ENCODE data around the gene COL7A1. TPM values are rescaled to one million over a fixed set of nuclear protein-coding genes. Genes with fewer than 3 reads are reported as not detected.

The COL7A1 gene
- total and polyA plus RNA-seq, 2 of the 8 experiments (the other 6 are each of a cell fraction or from before 2014, with no cell fraction given) = 10.7 to 13.9 TPM

DNA sequence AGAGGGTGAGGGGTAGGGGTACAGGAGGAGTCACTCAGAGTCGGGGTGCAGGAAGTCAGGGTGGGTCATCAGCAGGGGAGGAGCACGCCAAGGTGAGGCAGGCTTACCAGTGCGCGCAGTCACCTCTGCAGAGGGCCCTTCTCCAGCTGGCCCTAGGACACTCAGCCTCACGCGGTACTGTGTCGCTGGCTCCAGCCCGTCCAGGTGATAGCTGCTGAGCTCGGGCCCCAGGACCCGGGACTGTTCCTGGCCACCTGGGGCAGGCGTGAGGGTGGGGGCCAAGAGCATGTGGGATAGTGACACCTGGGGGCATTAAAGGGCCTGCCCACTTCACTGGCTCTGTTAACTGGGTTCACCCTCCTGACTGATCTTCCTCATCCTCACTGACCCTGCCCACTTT is 7.4 kb downstream of the COL7A1 start:
- no peak overlapping the region for H3K14ac ChIP-seq (ENCODE audit: insufficient read length)
- H3K27me3 ChIP-seq (replicated peaks in 1 of 4; ENCODE audit: control insufficient read depth in 3 of 4, extremely low read depth in 1 of 4, insufficient read depth in 3 of 4, low read length in 3 of 4) = no peaks in the 10 kb centered on the region
- ChIA-PET POLR2A (ENCODE audit: partially characterized antibody) (interaction anchor here (0.8 to 2.7 kb wide), 7 partner anchors 10 to 51 kb away, joined by 3 to 16 read pairs (median 4); partner anchors contain the start of genes SLC26A6 and UQCRC1), CTCF (ENCODE audit: partially characterized antibody) (interaction anchor here (1.5 to 2.9 kb wide), 3 partner anchors 10 to 48 kb away, joined by 4 to 10 read pairs (median 6); partner anchors contain the start of gene SLC26A6)
- H3K4ac ChIP-seq (replicated peaks; ENCODE audit: insufficient read length, low read depth, low read length) = no peak overlapping the region
- no peak overlapping the region for H3K56ac ChIP-seq (replicated peaks; ENCODE audit: insufficient read length, low read depth, low read length)
- no peak overlapping the region for H2BK5ac ChIP-seq (ENCODE audit: low read depth, low read length)
- no peak overlapping the region for H3K18ac ChIP-seq (ENCODE audit: extremely low read depth, low read length)
- no peak overlapping the region for H2AFZ ChIP-seq (ENCODE audit: low read length)
- no peak overlapping the region for H3K27ac ChIP-seq (ENCODE audit: low read depth, low read length)
- no peaks in the 10 kb centered on the region for H3K79me2 ChIP-seq (ENCODE audit: control insufficient read depth in 1 of 2, insufficient read depth in 2 of 2, low read length in 2 of 2)
- peaks cover 0 to 6% (median 0%) of the 10 kb centered on the region in 4 experiments; a peak in 1 of 7 replicates for H3K4me1 ChIP-seq (replicated peaks in 1 of 4; ENCODE audit: control insufficient read depth in 3 of 4, insufficient read depth in 4 of 4, low read length in 3 of 4)
- H4K5ac ChIP-seq (ENCODE audit: insufficient read length, low read depth, low read length) = no peak overlapping the region
- no peaks in the 10 kb centered on the region for H3K79me1 ChIP-seq (ENCODE audit: low read depth, low read length)
- H3K9ac ChIP-seq (replicated peaks in 1 of 4; ENCODE audit: extremely low read depth in 1 of 4, low read depth in 3 of 4, low read length in 3 of 4) = no peak overlapping the region
- WGBS, 2 experiments (ENCODE audit: extremely low coverage in 1 of 2, insufficient coverage in 1 of 2, insufficient read length in 1 of 2, insufficient replicate concordance in 2 of 2, low coverage in 1 of 2, low lambda C conversion rate in 2 of 2, missing lambda C conversion rate in 1 of 2) = 95% methylated on average over 11 of the region's 11 CpGs; no CpG with 5 or more reads in 1 of the 2 experiments
- no peaks in the 10 kb centered on the region for H3K9me3 ChIP-seq (ENCODE audit: insufficient read depth in 2 of 2, low read depth in 1 of 2, low read length in 1 of 2)
- H2AK5ac ChIP-seq (ENCODE audit: low read depth, low read length) = no peak overlapping the region
- no peak overlapping the region for H2BK20ac ChIP-seq (ENCODE audit: low read length)
- no peaks in the 10 kb centered on the region for H3K36me3 ChIP-seq (ENCODE audit: control insufficient read depth in 2 of 4, insufficient read depth in 4 of 4, low read length in 3 of 4)
- H2BK12ac ChIP-seq (ENCODE audit: low read depth, low read length) = no peak overlapping the region
- no peaks in the 10 kb centered on the region for H3K23me2 ChIP-seq (ENCODE audit: low read depth, low read length)
- no peak overlapping the region for H2BK15ac ChIP-seq (ENCODE audit: low read length)
- no peak overlapping the region for H4K8ac ChIP-seq (ENCODE audit: extremely low read depth, insufficient read depth, low read length)
- no peak overlapping the region for H3K23ac ChIP-seq (ENCODE audit: insufficient read length)
- no peak overlapping the region for H2BK120ac ChIP-seq (replicated peaks; ENCODE audit: low read depth, low read length)
- DNase-seq (ENCODE audit: low read depth in 1 of 2, low spot score in 2 of 2) = no peak
- H4K20me1 ChIP-seq (replicated peaks in 1 of 2; ENCODE audit: control insufficient read depth in 1 of 2, insufficient read depth in 2 of 2, low read length in 2 of 2) = no peaks in the 10 kb centered on the region
- no peak overlapping the region for H4K91ac ChIP-seq (replicated peaks; ENCODE audit: insufficient read length, low read length)
- H3K4me3 ChIP-seq (ENCODE audit: extremely low read depth in 1 of 4, insufficient read depth in 2 of 4, low read depth in 3 of 4, low read length in 4 of 4) = no peak overlapping the region
- no peak for FAIRE-seq
- H3K4me2 ChIP-seq (ENCODE audit: insufficient read depth in 1 of 2, low read depth in 2 of 2, low read length in 2 of 2) = no peak overlapping the region
- TF ChIP-seq SRF (IDR thresholded peaks at IDR 0.05; ENCODE audit: low read depth, low read length) (no peak), TBP (IDR thresholded peaks at IDR 0.05; ENCODE audit: low read depth, low read length) (no peak), POU5F1 (IDR thresholded peaks at IDR 0.05; ENCODE audit: low read depth, low read length) (no peak), EZH2 (IDR thresholded peaks at IDR 0.05; ENCODE audit: low read depth, low read length, severe bottlenecking) (no peak), BACH1 (IDR thresholded peaks at IDR 0.05; ENCODE audit: low read length) (no peak), HDAC6 (IDR thresholded peaks at IDR 0.05; ENCODE audit: low read depth, low read length) (no peak), CHD1 (IDR thresholded peaks at IDR 0.05; ENCODE audit: low read depth, low read length) (no peak), KDM5A (IDR thresholded peaks at IDR 0.05; ENCODE audit: low read length) (no peak), HDAC2 (IDR thresholded peaks at IDR 0.05; ENCODE audit: borderline replicate concordance in 1 of 2, low read depth in 2 of 2, low read length in 2 of 2) (no peak), CHD2 (IDR thresholded peaks at IDR 0.05; ENCODE audit: low read length) (no peak), RFX5 (IDR thresholded peaks at IDR 0.05; ENCODE audit: borderline replicate concordance, low read depth, low read length) (no peak), E2F6 (IDR thresholded peaks at IDR 0.05) (no peak)
- TF ChIP-seq, protein P1, sequence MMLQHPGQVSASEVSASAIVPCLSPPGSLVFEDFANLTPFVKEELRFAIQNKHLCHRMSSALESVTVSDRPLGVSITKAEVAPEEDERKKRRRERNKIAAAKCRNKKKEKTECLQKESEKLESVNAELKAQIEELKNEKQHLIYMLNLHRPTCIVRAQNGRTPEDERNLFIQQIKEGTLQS (IDR thresholded peaks at IDR 0.05; ENCODE audit: insufficient read depth, low read depth, low read length) = no peak

Measured in H1 (cell line).